Gastroesophageal sphincter (tissue), 3 donors: ENCODE measurements around the gene ZNF302.

ENCODE experiments used
- CTCF ChIP-seq, 4 experiments: fragments of 200-600 bp in 2 of 4; fragments of 450-650 bp in 2 of 4; sonication (generic) in 1 of 4; IDR thresholded peaks; one replicate each; pipeline ENCODE4 v1.5.1; 2017 to 2019; ENCODE audit warnings: antibody characterized with exemption in 4 of 4, mild to moderate bottlenecking in 2 of 4, moderate library complexity in 2 of 4
- EP300 ChIP-seq: sonication (generic); formaldehyde crosslinking; IDR thresholded peaks from one replicate; pipeline ENCODE4 v1.6.1; 2017; ENCODE audit warnings: antibody characterized with exemption, mild to moderate bottlenecking
- POLR2A ChIP-seq, 2 donors: fragments of 450-650 bp; IDR thresholded peaks; one replicate each; pipeline ENCODE4 v1.6.1; 2017; ENCODE audit warnings: antibody characterized with exemption in 2 of 2, mild to moderate bottlenecking in 2 of 2, moderate library complexity in 1 of 2
- POLR2AphosphoS5 ChIP-seq: sonication (generic); formaldehyde crosslinking; IDR thresholded peaks from one replicate; pipeline ENCODE4 v1.6.1; 2017; ENCODE audit warnings: antibody characterized with exemption

GRCh38 chr19:34675919-34676318 lies 1.6 kb upstream of the ZNF302 start:
- no peak for TF ChIP-seq EP300
- TF ChIP-seq POLR2A (IDR thresholded peaks at IDR 0.05): no peak
- TF ChIP-seq CTCF (IDR thresholded peaks at IDR 0.05): no peak
- no peak for TF ChIP-seq POLR2AphosphoS5
